Measurements from ENCODE around the gene SYNJ2.

Gene SYNJ2

GRCh38 chr6:157959451-157960227 is 22.0 kb upstream of the SYNJ2 start:
- DNase-seq (ENCODE audit: low spot score), result no peak
- TF ChIP-seq CTCF (IDR thresholded peaks at IDR 0.05; ENCODE audit: extremely low read depth, missing control alignments), result no peak

DNA sequence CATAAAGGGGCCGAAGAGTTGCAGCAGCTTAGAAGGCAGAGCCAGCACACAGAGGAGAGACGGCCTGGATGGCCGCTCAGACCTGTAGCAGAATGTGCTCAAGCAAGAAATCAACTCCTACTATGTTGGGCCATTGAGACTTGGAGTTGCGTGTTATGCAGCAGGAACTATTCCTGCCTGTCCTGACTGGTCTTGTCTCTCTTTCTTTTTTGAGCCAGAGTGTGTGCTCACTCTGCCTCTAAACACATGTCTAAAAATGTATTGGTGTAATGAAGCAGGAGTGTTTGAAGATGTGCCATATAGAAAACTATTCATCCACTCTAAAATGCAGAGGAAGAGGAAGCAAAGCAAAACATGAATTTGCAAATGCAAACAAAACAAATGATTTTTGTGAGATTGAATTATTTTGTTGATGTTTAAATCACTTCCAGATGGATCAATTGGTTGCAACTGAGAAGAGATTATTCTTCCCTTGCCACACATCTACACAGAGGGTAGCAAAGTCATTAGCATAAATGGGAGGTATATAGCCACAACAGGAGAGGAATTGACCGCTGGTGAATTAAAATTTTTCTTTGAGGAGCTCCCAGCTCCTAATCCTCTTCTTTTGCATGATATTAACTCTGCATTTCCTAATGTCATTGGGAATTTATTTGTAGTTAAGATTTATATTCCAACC is 20.4 kb upstream of the SYNJ2 start:
- no peak for DNase-seq (ENCODE audit: low spot score)
- TF ChIP-seq CTCF (IDR thresholded peaks at IDR 0.05; ENCODE audit: extremely low read depth, missing control alignments), result no peak

- TF ChIP-seq CTCF (IDR thresholded peaks at IDR 0.05; ENCODE audit: extremely low read depth, missing control alignments), result no peak
- DNase-seq (ENCODE audit: low spot score), result no peak
These were observed 19.7 kb upstream of the SYNJ2 start for GRCh38 chr6:157961832-157962575.

GRCh38 chr6:157962601-157963302 is 18.9 kb upstream of the SYNJ2 start:
- no peak for DNase-seq (ENCODE audit: low spot score)
- no peak for TF ChIP-seq CTCF (IDR thresholded peaks at IDR 0.05; ENCODE audit: extremely low read depth, missing control alignments)

GRCh38 chr6:157964100-157964499 is 17.6 kb upstream of the SYNJ2 start:
- no peak for DNase-seq (ENCODE audit: low spot score)
- no peak for TF ChIP-seq CTCF (IDR thresholded peaks at IDR 0.05; ENCODE audit: extremely low read depth, missing control alignments)

DNA sequence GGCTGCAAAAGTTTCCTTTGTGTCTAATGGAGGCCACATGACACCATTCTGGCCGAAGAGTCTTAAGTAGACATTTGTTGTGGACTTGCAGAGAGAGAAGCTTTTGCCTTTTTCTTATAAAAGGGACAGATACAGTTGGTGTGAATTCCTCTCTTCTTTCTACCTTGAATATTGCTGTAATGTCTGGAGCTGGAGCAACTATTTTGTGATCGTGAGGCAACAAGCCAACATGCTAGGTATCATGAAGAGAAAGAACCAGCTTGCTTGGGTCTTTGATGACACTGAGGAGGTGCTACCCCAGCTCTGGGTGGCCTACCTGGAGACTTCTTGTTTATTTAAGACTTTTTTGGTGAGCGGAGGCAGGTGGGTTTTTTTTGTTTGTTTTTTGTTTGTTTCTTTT is 16.3 kb upstream of the SYNJ2 start:
- no peak for TF ChIP-seq CTCF (IDR thresholded peaks at IDR 0.05; ENCODE audit: extremely low read depth, missing control alignments)
- no peak for DNase-seq (ENCODE audit: low spot score)

All from GM20000 (cell line).